ENCODE data around the gene AKAP7.

DNA sequence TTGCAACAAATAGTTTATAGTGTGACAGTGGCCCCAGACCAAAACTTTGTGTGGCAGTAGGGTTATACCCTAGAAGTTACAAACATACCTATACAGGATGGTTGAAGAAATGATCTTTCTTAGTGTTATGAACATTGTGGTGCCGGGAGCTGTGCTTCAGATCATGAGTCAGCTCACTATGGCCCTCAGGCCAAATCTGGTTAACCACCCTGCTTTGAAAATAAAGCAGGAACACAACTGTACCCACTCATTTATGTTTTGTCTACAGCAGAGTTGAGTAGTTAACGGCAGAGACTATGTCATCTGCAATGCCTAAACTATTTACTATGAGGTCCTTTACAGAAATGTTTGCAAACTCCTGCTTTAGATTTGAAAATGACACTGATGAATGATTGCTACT, 24.3 kb downstream of the AKAP7 start:
- TF ChIP-seq CTCF (IDR thresholded peaks at IDR 0.05; ENCODE audit: poor library complexity, severe bottlenecking) (no peak), SMC3 (conservative IDR thresholded peaks at IDR 0.05; ENCODE audit: poor library complexity) (no peak)

Data from neural cell (in vitro differentiated cells).